Spleen (tissue), 11 donors: Measurements from ENCODE around the gene AKAP3. TPM values are rescaled to one million over a fixed set of nuclear protein-coding genes. Genes with fewer than 3 reads are reported as not detected.

Experiments used
- DNase-seq: peaks from one replicate; pipeline ENCODE4 v3.0.0-alpha.2; 2020
- H3K27ac ChIP-seq, 8 donors: fragments of 200-600 bp; sonication (generic) in 7 of 8; 1 replicate in 4 of 8; 2 replicates in 4 of 8; pipeline versions ENCODE4 v1.5.0 to v1.8.0; 2016 to 2021; ENCODE audit warnings: inconsistent platforms in 4 of 8, mild to moderate bottlenecking in 4 of 8, moderate library complexity in 1 of 8
- H3K27me3 ChIP-seq, 7 donors: fragments of 200-600 bp; sonication (generic) in 6 of 7; replicated peaks in 1 of 7; 1 replicate in 4 of 7; 2 replicates in 3 of 7; pipeline versions ENCODE4 v1.5.0 to v1.8.0; 2016 to 2021; ENCODE audit warnings: inconsistent platforms in 3 of 7, mild to moderate bottlenecking in 1 of 7
- H3K36me3 ChIP-seq, 6 donors: fragments of 200-600 bp; sonication (generic) in 5 of 6; 1 replicate in 4 of 6; 2 replicates in 2 of 6; pipeline versions ENCODE4 v1.5.0 to v1.8.0; 2016 to 2021; ENCODE audit warnings: inconsistent platforms in 2 of 6
- H3K4me1 ChIP-seq, 6 donors: fragments of 200-600 bp; sonication (generic) in 5 of 6; 1 replicate in 3 of 6; 2 replicates in 3 of 6; pipeline versions ENCODE4 v1.5.0 to v1.8.0; 2016 to 2021; ENCODE audit warnings: inconsistent platforms in 3 of 6
- H3K4me3 ChIP-seq, 8 donors: fragments of 200-600 bp; sonication (generic) in 7 of 8; 1 replicate in 4 of 8; 2 replicates in 4 of 8; pipeline versions ENCODE4 v1.5.0 to v1.8.0; 2016 to 2021; ENCODE audit warnings: inconsistent platforms in 4 of 8, mild to moderate bottlenecking in 4 of 8, moderate library complexity in 2 of 8
- H3K9me3 ChIP-seq, 8 donors: fragments of 200-600 bp; sonication (generic) in 7 of 8; 1 replicate in 4 of 8; 2 replicates in 4 of 8; pipeline versions ENCODE4 v1.5.0 to v1.8.0; 2016 to 2021; ENCODE audit warnings: inconsistent platforms in 4 of 8
- POLR2A ChIP-seq, 3 donors: fragments of 450-650 bp; IDR thresholded peaks; one replicate each; pipeline ENCODE4 v1.5.1; 2017; ENCODE audit warnings: antibody characterized with exemption in 3 of 3, mild to moderate bottlenecking in 1 of 3
- POLR2AphosphoS5 ChIP-seq, 3 donors: sonication (generic); formaldehyde crosslinking; IDR thresholded peaks; one replicate each; pipeline ENCODE4 v1.5.1; 2017; ENCODE audit warnings: antibody characterized with exemption in 3 of 3
- WGBS, 5 donors: extraction: QIAGEN DNeasy Blood & Tissue Kit in 3 of 5; methylation state at CpG; one replicate each; pipeline versions ENCODE4 v1.1.5 to v1.1.7; 2013 to 2018; 5-methylcytosine and 5-hydroxymethylcytosine counted together
- intact Hi-C: fragments of 100-400 bp; cut with DNase I; formaldehyde crosslinking; loops from one replicate; pipeline ENCODE4 v1.15.0; 2023; ENCODE audit warnings: low total_unique reads
- polyA plus RNA-seq, 3 donors: library from polyadenylated mRNA; stranded (reverse); fragments of 200-250 nt; gene quantifications; one replicate each; pipeline ENCODE4 v1.2.1, GENCODE V29; 2013
- total RNA-seq, 7 donors: library from RNA; depleted of rRNA in 3 of 7; stranded (reverse); fragments of >200 nt in 3 of 7; fragmentation: NEBNext Ultra II Directional in 4 of 7; extraction: Animal tissue kit (Norgen Biotek cat#: 25700) in 4 of 7; gene quantifications; one replicate each; pipeline versions ENCODE4 v1.1.0 to v1.2.1, GENCODE V29; 2016 to 2021
- TF ChIP-seq, protein P1 (sequence below), 11 experiments: fragments of 200-600 bp in 7 of 11; fragments of 450-650 bp in 4 of 11; sonication (generic) in 4 of 11; IDR thresholded peaks in 8 of 11; conservative IDR thresholded peaks in 3 of 11; 1 replicate in 7 of 11; 2 replicates in 4 of 11; pipeline versions ENCODE4 v1.4.0 to v1.8.0; 2016 to 2021; ENCODE audit warnings: antibody characterized with exemption in 11 of 11, inconsistent platforms in 4 of 11, mild to moderate bottlenecking in 1 of 11
- donor health status: healthy with polysubstance abuse.
- donor health status: DM: no; HTN: no; CAD: no; lungs with moderate emphysema.
- donor health status: DM: no; HTN: no; CAD: no.
- donor health status: Bipolar disorder and iron deficiency.
- donor health status: healthy.
- donor health status: DM: no; HTN: no; CAD: no.
- donor health status: DM: yes; HTN: yes; CAD: no.

Gene AKAP3
- total and polyA plus RNA-seq, 10 donors, result 0.39 to 2.4 (median 1.5) TPM

DNA sequence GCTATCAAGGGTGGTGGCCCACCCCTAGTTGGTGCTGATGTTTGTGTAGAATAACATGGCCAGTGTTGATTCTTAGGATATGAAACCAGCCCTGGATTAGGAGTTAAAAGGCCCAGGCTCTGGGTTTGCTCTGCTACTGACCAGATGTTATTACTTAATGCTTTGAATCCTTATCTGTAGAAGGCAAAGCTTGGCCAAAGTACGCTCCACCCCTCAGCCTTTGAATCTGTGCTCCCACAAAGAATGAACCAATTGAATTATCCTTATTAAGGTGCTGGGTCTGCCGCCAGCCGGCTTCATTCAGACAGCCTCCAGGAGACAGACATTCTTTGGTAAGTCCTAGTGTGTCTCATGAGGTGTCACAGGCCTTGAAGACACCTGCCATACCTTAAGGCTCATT lies 41.8 kb downstream of the AKAP3 start:
- no peak overlapping the region for H3K4me3 ChIP-seq
- 75 to 99% (median 95%) methylated on average over 3 of the region's 3 CpGs for WGBS, 5 donors
- H3K27ac ChIP-seq, result no peak overlapping the region
- no peak for DNase-seq
- TF ChIP-seq POLR2A (IDR thresholded peaks at IDR 0.05), result no peak
- TF ChIP-seq, protein P1, sequence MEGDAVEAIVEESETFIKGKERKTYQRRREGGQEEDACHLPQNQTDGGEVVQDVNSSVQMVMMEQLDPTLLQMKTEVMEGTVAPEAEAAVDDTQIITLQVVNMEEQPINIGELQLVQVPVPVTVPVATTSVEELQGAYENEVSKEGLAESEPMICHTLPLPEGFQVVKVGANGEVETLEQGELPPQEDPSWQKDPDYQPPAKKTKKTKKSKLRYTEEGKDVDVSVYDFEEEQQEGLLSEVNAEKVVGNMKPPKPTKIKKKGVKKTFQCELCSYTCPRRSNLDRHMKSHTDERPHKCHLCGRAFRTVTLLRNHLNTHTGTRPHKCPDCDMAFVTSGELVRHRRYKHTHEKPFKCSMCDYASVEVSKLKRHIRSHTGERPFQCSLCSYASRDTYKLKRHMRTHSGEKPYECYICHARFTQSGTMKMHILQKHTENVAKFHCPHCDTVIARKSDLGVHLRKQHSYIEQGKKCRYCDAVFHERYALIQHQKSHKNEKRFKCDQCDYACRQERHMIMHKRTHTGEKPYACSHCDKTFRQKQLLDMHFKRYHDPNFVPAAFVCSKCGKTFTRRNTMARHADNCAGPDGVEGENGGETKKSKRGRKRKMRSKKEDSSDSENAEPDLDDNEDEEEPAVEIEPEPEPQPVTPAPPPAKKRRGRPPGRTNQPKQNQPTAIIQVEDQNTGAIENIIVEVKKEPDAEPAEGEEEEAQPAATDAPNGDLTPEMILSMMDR (IDR thresholded peaks at IDR 0.05 in 8 of 11, conservative IDR thresholded peaks at IDR 0.05 in 3 of 11), result no peak
- no peak for TF ChIP-seq POLR2AphosphoS5 (IDR thresholded peaks at IDR 0.05)
- H3K9me3 ChIP-seq, result no peaks in the 10 kb centered on the region
- H3K27me3 ChIP-seq, result no peaks in the 10 kb centered on the region
- H3K36me3 ChIP-seq, result peaks cover 0 to 51% (median 26%) of the 10 kb centered on the region in 6 donors
- peaks cover 10 to 30% (median 19%) of the 10 kb centered on the region in 6 donors for H3K4me1 ChIP-seq
- intact Hi-C loops, result loop anchor here (10.0 kb wide), 1 partner anchor 148 kb away; no protein-coding TSS in a partner anchor

DNA sequence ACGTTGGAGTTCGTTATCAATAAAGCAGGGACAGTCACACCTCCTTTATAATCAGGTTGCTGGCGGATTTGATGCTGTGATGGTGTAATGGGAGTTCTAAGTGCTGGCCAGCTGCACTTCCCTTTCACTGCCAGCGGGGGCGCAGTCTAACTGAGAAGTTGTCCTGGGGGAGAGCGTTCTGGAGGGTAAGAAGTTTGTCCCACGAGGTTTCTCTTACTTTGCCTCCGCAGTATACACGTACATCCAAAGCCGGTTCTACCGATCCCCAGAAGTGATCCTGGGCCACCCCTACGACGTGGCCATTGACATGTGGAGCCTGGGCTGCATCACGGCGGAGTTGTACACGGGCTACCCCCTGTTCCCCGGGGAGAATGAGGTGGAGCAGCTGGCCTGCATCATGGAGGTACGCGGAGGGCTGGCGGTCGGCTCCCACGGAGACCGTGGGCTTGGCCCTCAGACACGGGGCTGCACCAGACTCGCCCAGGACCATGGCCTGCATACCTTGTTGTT lies 44.1 kb downstream of the AKAP3 start:
- intact Hi-C loops, result loop anchor here (5.0 to 10.0 kb wide), 2 partner anchors 62 to 150 kb away; no protein-coding TSS in a partner anchor
- Histone ChIP-seq H3K4me3 (peak overlapping the region; percentile 60 to 88 (median 78)), H3K9me3 (no peaks in the 10 kb centered on the region), H3K4me1 (peaks cover 10 to 30% (median 19%) of the 10 kb centered on the region in 6 donors), H3K27me3 (no peaks in the 10 kb centered on the region), H3K27ac (peak overlapping the region in 7 of 8 donors; percentile 67 to 84 (median 76)), H3K36me3 (peaks cover 0 to 32% (median 5%) of the 10 kb centered on the region in 6 donors)
- DNase-seq, result peak; percentile 93
- TF ChIP-seq POLR2AphosphoS5 (IDR thresholded peaks at IDR 0.05), result peak in 2 of 3 donors; percentile 68 to 70
- TF ChIP-seq, protein P1 (IDR thresholded peaks at IDR 0.05 in 8 of 11, conservative IDR thresholded peaks at IDR 0.05 in 3 of 11), result peak; percentile 90 to 98 (median 97)
- TF ChIP-seq POLR2A (IDR thresholded peaks at IDR 0.05), result no peak
- 1 to 9% (median 2%) methylated on average over 17 to 25 of the region's 25 CpGs for WGBS, 5 donors

DNA sequence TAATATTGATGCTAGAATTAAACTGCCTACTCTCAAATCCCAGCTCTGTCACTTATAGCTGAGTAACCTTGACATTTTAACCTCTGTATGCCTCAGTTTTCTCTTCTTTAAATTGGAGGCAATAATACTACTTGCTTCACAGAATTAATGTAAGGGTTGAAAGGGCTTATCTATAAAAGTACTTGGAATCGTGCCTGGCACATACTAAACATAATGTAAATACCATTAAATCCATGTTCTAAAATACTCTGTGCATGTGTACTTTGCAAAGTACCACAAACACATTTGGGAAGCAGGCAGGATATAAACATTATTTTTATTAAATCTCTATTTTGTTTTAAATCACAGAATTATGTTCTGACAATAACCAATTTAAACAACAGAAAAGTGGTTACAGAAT lies 44.9 kb downstream of the AKAP3 start:
- intact Hi-C loops, result loop anchor here (5.0 to 10.0 kb wide), 2 partner anchors 62 to 151 kb away; no protein-coding TSS in a partner anchor
- Histone ChIP-seq H3K9me3 (no peaks in the 10 kb centered on the region), H3K27me3 (no peaks in the 10 kb centered on the region), H3K27ac (no peak overlapping the region), H3K36me3 (peaks cover 0 to 32% (median 2%) of the 10 kb centered on the region in 6 donors), H3K4me3 (peak overlapping the region in 1 of 8 donors; percentile 78), H3K4me1 (peaks cover 10 to 30% (median 19%) of the 10 kb centered on the region in 6 donors)
- DNase-seq, result no peak
- TF ChIP-seq POLR2AphosphoS5 (IDR thresholded peaks at IDR 0.05) (no peak), POLR2A (IDR thresholded peaks at IDR 0.05) (no peak)
- TF ChIP-seq, protein P1 (IDR thresholded peaks at IDR 0.05 in 8 of 11, conservative IDR thresholded peaks at IDR 0.05 in 3 of 11), result no peak
- 20 to 47% (median 38%) methylated on average over 1 of the region's 1 CpG for WGBS, 5 donors

DNA sequence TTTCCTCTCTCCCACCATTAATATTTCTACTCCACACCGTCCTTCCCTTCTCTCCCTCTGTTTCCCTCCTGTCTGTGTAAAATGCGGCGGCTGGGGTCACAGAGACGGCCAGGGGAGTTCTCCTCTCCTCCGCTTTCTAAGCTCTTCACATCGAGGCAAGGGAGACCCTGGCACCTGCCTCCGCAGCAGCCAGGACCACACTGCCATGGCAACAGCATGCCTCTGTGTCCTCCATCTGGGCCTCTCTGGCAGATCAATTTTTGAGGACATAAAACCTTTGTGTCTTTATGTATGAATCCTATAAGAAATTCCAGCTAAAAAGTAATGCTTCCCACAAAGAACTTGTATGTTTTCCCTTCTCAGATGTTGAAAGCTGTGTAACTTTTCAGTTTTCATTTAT lies 45.4 kb downstream of the AKAP3 start:
- Histone ChIP-seq H3K36me3 (peaks cover 0 to 27% (median 2%) of the 10 kb centered on the region in 6 donors), H3K27ac (no peak overlapping the region), H3K9me3 (no peaks in the 10 kb centered on the region), H3K27me3 (no peaks in the 10 kb centered on the region), H3K4me1 (peaks cover 10 to 30% (median 19%) of the 10 kb centered on the region in 6 donors), H3K4me3 (no peak overlapping the region)
- 74 to 84% (median 80%) methylated on average over 7 of the region's 7 CpGs for WGBS, 5 donors
- DNase-seq, result no peak
- intact Hi-C loops, result loop anchor here (5.0 to 10.0 kb wide), 2 partner anchors 61 to 151 kb away; no protein-coding TSS in a partner anchor
- TF ChIP-seq POLR2AphosphoS5 (IDR thresholded peaks at IDR 0.05) (no peak), POLR2A (IDR thresholded peaks at IDR 0.05) (no peak)
- TF ChIP-seq, protein P1 (IDR thresholded peaks at IDR 0.05 in 8 of 11, conservative IDR thresholded peaks at IDR 0.05 in 3 of 11), result no peak
